HG02571 (cell line): ENCODE measurements around the gene PPY.
"Not testable (repeated sequence)": the region's sequence is repeated elsewhere in the genome, so short reads cannot be mapped to it uniquely, and the experiment has no call there.

Experiments used
- ATAC-seq: cut with Tn5 transposase; IDR thresholded peaks from one replicate; pipeline ENCODE4 v1.9.1; 2021; ENCODE audit warnings: mild to moderate bottlenecking, moderate library complexity; ENCODE audit not compliant: unreplicated experiment

The PPY gene, protein sequence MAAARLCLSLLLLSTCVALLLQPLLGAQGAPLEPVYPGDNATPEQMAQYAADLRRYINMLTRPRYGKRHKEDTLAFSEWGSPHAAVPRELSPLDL

DNA sequence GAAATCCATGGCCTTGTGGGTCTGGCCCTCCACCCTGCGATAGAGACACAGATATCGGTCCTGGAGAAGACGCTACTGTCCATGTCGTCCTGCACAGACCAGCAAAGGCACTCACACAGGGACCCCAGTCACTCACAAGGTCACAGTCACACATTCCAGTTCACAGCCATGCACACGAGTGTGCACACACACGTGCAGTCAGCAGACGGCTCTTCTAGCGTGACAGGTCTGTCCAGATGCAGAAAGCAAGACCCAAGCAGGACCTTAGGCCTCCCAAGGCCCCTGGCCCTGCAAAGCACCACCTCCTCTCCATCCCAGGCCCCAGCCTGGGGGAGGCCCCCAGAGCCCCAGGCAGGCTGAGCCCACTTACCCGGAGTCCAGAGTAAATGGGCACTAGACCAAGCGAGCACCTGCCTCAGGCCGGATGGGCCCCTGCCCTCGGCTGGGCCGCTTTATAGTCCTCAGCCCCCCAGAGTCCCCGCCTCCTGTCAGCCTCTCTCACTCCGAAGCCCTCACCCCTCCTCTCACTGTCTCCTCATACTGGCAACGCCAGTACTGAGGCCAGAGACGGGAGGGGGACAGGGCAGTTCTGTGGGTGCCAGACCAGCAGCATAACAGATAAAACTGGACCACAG is at the start of gene PPY:
Gene PPY (minus strand): TSS at position 426 of the 635 bp plus-strand sequence. CDS start 822 bp downstream, outside the sequence.
- no peak for ATAC-seq

DNA sequence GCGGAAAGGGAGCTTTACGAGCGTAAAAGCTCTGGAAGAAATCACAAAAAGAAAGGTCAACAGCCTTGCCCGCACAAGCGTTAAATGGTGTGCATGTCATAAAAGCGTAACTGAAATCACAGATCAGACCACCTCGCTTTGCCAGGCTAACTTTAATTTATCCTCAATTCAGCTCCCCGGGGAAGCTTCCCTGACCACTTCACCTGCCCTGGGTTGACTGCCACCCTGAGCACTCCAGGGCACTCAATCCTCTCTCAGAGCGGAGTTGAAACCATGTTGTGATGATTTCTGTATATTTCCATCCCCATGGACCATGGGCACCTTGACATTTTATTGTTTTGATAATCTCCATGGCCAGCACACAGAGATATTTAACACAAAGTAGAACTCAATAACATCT is 46.0 kb upstream of the PPY start:
- ATAC-seq, result no peak

DNA sequence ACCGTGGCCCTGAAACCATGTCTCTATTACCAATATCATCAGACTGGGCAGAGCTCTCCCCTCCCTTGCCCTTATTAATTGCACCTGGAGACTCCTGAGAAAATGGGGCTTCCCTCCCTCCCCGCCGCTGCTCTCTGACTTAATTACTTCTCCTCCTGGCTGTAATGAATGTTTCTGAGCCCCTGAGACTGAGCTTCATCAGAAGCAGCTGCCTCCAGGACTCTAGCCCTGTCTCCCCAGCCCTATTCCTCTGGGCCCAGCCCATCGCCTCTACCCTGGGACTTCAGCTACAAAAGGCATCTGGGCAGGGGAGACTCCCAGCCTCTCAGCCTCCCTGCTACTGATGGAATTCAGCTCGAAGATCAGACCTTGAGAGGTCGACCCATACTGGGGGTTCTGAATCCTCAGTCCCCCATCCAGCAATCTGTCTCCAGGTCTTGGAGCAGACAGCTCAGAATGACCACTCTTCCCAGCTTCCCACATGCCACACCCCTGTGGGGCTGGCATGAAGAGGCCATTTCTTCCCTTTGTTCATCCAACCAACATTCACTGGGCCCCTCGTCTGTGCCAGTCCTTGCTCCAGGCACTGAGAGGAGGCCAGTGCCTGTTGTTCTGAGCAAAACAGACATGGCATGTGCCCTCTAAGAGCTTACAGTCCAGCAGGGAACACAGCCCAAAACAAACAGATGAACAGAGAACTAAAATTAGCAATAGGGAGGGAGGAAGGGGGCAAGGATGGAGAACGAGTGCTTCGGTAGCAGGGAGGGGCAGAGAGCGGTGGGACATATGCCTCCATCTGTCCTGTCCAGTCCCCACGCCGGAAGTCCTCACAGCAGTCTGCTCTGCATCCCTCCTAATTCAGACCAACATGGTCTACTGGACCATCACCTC is 45.1 kb upstream of the PPY start:
- no peak for ATAC-seq

DNA sequence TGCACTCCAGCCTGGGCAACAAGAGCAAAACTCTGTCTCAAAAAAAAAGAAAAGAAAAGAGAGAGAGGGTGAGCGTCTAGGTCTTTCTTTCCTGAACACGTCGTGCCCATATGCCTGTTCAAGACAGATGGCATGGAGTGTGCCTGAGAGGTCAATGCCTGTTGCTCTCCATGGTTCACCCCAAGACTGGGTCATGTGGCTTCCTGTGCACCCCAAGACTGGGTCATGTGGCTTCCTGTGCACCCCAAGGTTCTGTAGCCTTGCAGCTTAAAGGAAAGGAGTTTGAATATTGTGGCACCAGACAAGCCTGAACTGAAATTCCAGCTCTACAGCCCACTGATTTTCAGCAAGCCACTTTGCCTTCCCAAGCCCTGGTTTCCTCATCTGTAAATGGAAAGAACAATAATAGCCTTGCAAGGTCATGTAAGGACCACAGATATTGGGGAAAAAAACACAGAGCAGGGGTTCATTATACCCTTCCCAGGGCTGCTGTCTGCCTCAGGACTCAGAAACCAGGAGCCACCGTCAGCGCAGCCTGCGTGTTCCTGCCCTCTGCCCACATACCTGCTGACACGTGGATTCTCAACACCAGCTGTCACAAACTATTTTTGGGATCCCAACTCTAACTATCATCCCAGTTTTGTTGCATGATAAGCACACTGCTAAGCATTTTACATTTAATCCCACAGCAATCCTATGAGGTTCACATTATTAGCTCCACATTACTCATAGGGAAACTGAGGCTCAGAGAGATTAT is 44.1 kb upstream of the PPY start:
- no peak for ATAC-seq

DNA sequence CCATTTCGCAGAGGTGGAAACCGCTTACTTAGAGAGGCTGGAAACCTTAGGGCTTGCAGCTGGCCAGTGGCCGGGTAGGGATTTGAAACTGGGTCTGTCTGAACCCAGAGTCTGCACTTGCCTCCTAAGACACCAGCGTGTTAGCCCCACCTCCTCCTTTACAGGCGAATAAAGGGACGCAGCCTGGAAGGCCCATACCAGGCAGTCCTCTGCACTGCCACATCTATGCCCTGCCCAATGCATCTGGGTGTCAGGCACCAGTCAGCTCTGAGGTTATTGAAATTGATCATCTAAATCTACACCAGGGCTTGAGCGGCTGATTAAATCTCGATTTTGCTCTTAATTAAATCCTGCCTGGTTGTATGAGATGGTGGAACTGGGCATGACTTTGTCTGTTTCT is 42.2 kb upstream of the PPY start:
- ATAC-seq, result no peak

DNA sequence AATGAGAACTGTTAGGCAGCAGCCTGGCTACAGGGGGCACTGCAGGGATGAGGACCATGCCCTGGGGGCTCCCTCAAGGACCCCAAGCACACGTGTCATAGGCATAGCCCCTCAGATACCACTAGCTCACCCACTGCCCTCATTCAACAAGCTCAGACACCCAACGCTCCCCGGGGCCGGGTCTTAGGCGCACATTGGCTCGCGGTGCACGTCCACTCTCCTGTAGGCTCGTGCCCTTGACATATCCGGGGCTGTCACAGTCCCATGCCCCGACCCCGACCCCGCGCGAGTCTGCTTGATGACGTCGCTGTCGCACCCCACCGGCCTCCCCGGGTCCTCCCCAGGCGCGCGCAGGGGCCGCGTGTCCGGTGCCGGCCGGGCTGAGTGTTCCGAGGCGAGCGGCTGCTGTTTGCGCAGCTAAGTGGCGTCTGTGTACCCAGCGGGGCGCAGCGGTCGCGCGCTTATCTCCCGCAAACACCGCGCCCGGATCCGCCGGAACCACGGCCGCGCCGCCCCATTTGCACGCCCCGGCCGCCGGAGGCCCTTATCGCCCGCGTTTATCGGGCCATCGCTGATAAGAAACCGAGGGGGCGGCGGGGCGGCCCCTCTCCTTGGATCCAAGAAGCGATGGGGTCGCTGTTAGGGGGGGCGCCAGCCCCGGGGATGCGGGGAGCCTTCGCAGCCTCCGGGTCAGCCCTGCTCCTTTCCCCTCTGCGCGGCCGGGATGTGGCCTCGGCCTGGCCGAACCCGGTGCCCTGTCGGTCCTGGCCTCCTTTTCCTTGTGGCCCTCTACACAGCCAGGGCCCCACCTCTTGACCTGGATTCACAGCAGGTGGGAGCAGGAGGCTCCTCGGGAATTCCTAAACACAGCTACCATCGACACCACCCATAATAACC is 41.5 kb upstream of the PPY start:
- no peak for ATAC-seq

DNA sequence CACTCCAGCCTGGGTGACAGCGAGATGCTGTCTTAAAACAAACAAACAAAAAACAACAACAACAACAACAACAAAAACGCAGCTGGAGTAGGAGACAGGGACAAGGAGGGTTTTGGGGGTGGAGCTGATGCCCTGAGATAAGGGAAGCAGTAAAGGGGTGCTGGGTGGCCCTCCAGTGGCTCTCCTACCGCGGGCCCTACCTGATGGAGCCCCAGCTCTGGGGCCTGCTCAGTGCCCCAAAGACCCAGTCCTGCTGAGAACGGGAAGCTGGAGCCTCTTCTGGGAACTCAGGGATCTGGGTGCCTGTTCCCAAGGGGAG is 40.9 kb upstream of the PPY start:
- no peak for ATAC-seq

DNA sequence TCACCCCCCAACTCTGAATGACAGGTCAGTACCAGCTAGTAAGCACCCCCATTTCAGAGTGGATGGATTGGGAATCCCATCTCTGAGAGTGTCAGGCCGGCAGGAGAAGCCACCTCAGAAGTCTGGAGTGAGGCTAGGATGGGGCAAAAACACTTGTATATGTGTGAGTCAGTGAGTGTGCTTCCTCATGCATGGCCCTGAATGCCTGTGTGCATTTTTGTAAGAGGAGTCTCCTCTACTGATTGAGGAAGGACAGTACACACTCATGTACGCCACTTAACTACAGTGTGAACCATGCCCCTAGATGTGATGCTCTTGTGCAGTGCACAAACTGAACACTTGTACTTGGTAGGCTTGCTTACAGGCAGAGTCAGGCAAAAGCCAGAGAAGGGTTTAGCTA is 39.9 kb upstream of the PPY start:
- ATAC-seq, result no peak

DNA sequence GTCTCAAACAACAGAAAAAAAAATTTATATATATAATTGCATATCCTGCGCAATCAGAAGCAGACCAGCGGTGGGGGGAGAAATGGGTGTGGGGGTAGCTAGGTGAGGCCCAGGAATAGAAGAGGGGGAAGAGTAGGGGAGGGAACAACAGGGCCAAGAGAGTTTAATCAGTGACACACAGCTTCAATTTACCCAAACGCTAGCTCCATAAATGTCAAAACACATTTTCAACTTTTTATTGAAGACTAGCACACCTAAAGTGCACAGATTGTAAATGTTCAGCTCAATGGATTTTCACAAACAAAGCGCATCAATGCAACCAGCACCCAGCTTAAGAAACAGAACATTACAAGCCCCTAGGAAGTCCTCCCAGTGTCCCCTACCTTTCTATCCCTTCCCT is 37.4 kb upstream of the PPY start:
- no peak for ATAC-seq

DNA sequence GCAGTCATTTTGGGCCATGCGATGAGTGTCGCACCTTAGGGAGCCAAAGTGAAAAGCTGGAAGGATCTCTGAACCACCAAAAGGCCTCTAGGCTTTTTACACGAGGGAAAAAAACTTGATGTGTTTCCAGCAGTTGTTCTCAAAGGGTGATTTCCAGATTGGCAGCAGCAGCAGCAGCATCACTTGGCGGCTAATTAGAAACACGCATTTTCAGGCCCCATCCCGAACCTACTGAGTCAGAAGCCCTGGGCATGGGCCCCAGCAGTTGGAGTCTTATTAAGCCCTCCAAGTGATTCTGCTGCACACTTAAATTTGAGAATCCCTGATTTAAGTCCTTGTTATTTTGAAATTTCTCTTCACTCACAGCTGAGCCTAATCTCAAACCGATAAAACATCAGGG is 36.7 kb upstream of the PPY start:
- no peak for ATAC-seq

DNA sequence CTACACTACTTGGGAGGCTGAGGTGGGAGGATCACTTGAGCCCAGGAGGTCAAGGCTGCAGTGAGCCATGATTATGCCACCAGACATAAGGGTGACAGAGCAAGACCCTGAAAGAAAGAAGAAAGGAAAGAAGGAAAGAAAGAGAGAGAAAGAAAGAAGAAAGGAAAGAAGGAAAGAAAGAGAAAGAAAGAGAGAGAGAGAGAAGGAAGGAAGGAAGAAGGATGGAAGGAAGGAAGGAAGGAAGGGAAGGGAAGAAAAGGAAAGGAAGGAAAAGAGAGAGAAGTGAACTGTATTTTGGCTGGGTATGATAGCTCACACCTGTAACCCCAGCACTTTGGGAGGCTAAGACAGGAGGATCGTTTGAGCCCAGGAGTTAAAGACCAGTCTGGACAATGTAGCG is 35.8 kb upstream of the PPY start:
- ATAC-seq, result no peak

DNA sequence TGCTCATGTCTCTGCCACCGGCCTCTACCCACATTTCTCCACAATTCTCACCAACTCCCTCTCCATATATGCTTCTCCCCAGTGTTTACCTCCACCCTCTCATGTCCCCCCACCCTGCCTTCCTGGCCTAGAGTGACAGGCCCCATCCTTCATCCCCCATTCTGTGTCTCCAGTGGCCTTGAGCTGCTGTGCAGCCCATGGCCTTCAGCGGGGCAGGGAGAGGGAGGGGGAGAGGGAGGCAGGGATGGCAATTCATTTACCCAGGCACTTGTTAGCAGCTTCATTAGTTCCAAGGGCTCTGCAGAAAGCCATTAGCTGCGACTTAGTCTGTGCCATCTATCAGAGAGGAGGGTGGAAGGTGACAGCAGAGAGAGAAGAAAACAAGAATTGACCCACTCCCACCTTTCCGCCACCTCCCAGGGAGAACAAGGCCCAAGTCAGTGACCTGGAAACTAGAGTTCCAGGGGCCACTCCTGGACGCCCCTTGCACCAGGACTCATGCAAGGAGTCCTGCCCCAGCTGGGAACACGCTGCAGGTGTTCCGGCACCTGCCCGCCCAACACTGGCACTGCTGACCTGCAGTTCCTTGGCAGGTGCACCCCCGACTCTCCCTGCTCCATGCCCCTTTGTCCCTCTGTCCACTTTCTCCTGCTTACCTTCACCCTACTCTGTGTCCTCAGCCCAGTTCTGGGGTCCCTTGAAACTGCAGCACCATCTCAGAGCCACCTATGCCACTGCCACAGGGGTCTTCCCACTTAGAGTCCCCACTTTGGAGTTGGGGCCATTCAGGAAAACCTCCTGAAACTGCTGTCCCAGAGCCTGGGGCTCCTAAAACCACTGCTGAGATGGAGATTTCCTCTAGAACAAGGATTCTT is 34.9 kb upstream of the PPY start:
- no peak for ATAC-seq

DNA sequence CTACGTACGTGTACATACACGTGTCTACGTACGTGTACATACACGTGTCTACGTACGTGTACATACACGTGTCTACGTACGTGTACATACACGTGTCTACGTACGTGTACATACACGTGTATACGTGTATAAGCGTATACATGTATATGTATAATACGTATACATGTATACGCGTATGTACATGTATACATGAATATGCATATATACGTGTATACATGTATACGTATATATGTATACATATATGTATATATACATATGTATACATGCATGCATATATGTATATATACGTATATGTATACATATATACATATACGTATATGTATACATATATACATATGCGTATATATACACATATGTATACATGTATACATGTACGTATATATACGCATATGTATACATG is 33.6 kb upstream of the PPY start:
- no peak for ATAC-seq

DNA sequence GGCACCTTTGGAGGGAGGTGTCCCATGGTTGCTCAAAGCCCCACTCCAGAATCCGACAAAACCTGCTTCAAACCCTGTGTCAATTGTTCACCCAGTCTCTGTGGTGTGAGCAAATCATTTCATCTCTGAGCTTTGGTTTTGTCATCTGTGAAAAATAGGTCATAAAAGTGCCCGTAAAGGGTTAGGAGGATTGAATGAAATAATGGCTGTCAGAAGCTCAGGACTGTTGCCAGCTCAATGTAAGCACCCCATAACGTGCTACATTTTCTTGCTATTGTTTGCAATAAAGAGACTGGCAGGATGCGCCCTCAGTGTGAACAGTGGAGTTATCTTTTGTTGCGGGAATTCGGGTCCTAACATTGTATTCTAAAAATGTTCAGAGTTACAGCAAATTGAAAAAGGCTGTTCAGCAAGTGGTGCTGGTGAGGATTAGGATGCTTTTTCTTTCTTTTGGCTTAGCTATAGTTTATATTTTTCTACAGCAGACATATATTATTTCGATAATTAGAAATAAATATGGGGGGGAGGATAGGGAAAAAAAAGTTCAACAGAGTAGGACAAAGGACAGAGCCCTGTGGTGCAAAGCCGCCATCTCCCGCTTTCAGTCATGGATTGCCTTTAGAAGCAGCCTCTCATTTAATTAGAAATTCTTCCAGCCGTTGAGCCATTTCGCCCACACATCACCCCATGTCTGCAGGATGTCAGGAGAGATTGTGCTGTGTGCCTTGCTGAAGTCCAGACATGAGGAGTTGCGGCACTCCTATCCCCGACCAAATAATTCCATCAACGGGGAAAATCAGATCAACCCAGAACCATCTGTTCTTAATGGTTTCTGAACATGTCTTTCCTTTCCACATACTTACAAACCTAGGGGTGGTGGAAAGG is 32.3 kb upstream of the PPY start:
- no peak for ATAC-seq

DNA sequence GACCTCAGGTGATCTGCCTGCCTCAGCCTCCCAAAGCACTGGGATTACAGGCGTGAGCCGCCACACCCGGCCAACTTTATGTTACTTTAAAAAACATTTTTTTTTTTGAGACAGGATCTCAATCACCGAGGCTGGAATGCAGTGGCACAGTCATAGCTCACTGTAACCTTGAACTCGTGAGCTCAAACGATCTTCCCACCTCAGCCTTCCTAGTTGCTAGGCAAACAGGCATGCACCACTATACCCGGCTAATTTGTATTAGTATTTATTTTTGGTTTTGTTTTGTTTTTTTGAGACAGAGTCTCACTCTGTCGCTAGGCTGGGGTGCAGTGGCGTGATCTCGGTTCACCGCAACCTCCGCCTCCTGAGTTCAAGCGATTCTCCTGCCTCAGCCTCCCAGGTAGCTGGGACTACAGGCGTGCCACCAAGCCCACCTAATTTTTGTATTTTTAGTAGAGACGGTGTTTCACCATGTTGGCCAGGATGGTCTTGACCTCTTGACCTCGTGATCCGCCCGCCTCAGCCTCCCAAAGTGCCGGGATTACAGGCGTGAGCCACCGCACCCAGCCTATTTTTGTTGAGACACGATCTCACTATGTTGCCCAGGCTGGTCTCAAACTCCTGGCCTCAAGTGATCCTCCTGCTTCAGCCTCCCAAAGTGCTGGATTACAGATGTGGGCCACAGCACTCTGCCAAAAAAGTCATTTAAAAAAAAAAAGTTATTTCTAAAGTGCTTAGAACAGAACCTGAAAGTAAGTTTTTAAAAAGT is 30.4 kb upstream of the PPY start:
- not testable (repeated sequence) for ATAC-seq

DNA sequence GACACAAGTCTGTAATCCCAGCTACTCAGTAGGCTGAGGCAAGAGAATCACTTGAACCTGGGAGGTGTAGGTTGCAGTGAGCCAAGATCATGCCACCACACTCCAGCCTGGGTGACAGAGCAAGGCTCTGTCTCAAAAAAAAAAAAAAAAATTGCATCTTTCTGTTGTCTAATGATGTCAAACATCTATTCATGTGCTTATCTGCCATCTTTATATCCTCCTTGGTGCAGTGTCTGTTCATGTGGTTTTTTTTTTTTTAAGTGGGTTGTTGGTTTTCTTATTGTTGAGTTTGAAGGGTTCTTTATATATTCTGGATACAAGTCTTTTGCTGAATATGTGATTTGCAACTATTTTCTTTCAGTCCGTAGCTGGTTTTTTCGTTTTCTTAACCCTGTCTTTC is 29.2 kb upstream of the PPY start:
- ATAC-seq, result not testable (repeated sequence)

DNA sequence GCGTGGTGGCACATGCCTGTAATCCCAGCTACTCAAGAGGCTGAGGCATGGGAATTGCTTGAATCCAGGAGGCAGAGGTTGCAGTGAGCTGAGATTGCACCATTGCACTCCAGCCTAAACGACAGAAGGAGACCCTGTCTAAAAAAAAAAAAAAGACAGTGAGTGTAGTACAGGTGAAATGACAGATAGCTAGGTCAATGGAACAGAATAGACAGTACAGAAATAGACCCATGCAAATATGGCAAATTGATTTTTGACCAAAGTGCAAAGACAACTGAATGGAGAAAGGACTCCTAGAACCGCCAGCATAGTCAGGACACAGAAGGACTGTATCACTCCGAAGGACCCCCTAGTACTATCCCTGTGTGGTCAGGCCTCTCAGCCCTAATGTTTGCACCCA is 28.1 kb upstream of the PPY start:
- no peak for ATAC-seq

DNA sequence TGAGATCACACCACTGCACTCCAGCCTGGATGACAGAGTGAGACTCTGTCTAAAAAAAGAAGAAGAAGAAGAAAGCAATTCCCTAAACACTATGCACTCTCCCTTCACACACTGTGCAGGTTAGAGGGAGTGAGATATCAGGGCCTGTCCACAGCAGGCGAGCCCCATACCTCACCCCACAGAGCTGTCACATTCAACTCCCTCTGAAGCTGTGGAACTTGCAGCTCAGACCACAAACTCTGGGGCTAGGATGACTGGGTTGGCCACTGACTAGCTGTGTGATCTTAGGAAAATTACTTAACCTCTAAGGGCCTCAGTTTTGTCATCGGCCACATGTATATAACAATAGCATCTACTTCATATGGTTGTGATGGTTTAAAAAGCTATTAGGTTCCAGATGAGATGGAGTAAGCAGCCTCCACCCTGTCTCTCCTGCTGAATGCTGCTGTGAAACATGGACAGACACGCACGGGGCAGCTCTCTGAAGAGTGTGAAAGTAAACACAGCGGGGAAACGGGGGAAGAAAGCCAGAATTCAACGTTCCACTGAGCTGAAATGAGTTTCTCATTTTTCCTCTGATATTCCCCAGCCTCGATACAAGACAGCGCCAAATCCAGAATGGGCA is 25.1 kb upstream of the PPY start:
- ATAC-seq, result no peak
